ENCODE measurements around the gene GOLGB1. TPM values are rescaled to one million over a fixed set of nuclear protein-coding genes. Genes with fewer than 3 reads are reported as not detected.
"Not testable (repeated sequence)": the region's sequence is repeated elsewhere in the genome, so short reads cannot be mapped to it uniquely, and the experiment has no call there.

The GOLGB1 gene
- total RNA-seq, 1 donor from 2014 or later, result 35.3 TPM

DNA sequence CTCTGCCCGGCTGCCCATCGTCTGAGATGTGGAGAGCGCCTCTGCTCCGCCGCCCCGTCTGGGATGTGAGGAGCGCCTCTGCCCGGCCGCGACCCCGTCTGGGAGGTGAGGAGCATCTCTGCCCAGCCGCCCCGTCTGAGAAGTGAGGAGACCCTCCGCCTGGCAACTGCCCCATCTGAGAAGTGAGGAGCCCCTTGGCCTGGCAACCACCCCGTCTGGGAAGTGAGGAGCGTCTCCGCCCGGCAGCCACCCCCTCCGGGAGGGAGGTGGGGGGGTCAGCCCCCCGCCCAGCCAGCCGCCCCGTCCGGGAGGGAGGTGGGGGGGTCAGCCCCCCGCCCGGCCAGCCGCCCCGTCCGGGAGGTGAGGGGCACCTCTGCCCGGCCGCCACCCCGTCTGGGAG, 60.8 kb downstream of the GOLGB1 start:
- not testable (repeated sequence) for DNase-seq (ENCODE audit: low read depth in 2 of 2)

DNA sequence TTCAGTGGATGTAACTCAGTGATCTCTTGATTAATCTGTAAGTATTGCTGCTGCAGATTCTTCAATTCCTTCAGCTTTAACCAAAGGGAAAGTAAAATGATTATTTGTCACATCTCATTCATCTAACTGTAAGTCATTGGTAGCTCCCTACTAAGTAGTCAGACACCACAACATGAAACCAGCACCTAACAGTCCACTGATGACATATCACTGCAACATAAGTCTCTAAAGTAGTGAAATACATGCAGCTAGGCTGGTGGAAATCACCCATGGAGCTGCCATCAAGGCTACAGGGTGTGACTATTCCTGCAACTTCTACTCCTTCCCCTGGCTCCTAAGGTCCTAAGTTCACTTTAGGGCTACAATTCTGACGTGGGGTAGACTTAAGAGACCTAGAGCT, 67.7 kb downstream of the GOLGB1 start:
- DNase-seq (ENCODE audit: low read depth in 2 of 2), result no peak

DNA sequence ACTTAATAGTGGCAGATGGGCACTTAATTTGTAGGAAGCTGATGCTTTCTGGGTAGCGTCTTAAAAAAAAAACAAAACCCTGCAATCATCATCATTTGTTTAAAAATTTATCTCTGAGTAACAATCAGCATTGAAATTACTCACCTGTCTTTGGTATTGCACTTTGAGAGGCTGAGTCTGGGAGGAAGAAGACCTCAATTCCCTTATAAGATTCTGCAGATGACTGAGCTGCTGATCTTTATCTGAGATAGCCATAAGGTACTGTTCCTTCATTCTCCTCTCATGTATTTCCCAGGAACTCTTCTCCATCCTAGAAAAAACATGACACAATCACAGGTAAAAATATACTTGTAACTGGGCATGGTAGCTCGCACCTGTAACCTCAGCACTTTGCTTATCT, 72.4 kb downstream of the GOLGB1 start:
- DNase-seq (ENCODE audit: low read depth in 2 of 2), result no peak

DNA sequence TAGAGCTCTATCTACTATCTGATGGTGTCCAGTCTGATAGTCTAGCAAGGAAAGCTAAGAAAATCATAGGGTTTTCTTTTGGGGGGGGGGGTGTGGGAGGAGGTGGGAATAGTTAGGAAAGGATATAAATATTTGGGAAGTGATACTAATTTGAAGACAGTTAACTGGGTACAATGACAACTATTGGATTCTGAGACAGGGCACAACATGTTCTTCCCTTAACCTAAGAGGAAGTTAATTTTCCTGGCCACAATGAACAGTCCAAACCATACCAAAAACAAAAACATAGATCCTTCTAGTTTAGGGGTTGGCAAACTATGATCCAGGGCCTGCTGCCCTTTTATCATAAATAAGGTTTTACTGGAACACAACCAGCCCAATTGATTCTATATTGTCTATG, 78.9 kb downstream of the GOLGB1 start:
- no peak for DNase-seq (ENCODE audit: low read depth in 2 of 2)

DNA sequence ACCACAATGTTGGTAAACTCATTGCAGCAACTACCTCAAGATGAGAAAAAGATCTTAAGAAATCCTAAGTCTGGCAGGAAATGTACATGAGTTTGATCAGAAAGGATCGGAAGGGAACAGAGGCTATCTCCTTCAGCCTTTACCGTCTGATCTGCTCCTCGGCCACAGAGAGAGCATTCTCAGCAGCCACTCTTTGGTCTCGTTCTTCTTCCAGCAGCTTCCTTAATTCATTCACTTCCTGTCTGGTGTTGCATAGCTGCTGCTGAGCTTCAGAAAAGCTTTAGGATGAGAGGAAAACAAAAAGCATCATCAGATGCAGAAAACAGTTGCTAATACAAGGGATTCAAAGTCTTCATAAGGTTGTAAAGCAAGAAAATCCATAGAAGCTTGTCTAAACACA, 82.2 kb downstream of the GOLGB1 start:
- no peak for DNase-seq (ENCODE audit: low read depth in 2 of 2)

DNA sequence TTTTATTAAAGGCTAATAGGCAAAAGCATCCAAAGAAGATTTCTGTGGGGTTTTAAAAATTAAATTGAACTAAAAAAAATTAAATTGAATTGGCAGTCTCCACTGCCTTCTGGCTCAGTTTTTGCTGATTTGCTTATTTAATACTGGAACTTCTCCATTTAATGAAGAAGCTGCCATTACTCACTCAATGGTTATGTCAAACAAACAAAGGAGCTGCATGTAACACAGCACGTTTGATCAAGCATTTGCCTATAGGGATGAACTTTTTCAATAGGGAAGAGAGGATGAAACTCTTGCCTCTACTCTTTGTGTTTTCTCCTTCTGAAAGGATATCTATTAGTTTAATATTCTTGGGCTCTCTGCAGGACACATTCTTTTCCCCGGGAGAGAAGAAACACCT, 84.1 kb downstream of the GOLGB1 start:
- DNase-seq (ENCODE audit: low read depth in 2 of 2), result no peak

DNA sequence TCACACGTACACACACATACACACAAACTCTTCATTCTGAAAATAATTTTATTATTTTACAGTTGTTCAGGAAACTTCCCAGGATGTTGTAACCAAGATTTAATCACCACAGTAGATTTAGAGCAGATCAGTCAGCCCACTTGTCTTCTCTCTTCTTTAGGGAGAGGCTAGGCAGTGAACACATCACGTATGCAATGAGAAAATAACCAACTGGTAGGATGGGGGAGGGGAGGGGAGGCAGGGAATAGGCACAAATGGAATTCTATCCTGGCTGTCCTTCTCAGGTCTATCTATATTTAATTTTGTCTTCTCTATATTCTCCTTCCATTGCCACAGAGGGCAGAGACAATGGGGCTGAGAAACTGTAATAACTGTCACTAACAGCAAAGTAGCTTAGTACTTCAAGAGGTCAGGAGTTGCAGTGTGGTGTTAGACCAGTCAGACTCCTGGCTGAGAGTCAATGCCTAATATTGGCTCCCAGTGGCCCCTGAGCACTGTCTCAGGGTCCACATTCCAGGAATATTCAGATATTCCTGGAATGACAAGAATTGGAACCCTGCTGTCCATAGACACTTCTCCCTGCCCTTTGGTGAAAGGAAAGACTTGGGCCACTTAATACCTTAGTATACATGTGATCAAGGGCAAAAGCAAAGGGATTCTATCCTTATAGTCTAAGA, 86.2 kb downstream of the GOLGB1 start:
- DNase-seq (ENCODE audit: low read depth in 2 of 2), result no peak

DNA sequence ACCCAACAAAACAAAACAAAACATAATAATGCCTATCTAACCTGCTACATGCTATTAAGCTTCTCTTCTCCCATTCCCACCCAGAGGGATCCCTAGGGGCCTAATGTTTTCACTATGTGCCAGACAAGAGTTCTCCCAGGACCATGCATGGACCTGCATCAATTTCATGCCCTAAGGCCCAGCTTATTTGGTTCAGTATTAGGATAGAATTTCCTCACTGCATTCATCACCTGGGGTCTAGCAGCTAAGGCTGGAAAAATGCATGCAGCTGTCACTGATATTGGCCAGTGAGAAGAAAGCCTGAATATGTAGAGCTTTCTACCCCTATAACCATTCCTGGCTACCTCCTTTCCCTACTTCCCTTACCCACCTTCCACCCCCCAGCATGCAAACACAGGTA, 86.8 kb downstream of the GOLGB1 start:
- DNase-seq (ENCODE audit: low read depth in 2 of 2), result no peak

DNA sequence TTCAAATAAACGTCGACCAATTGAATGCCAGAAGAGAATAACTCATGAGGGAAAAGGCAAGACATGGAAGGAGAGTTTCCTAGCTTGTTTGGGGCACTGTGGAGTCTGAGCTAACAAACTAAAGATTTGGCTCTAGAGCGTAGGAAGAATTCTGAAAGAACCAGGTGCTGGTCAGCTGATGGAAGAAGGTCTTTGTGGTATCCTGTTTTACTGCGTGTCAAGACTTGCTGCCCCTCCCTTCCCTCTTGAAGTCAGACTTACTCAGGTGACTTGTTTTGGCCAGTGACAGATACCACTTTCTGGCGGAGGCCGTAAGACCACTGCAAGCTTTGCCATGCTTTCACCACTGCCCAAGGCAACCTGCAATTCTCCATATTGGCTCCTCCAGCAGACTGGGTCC, 88.2 kb downstream of the GOLGB1 start:
- no peak for DNase-seq (ENCODE audit: low read depth in 2 of 2)

DNA sequence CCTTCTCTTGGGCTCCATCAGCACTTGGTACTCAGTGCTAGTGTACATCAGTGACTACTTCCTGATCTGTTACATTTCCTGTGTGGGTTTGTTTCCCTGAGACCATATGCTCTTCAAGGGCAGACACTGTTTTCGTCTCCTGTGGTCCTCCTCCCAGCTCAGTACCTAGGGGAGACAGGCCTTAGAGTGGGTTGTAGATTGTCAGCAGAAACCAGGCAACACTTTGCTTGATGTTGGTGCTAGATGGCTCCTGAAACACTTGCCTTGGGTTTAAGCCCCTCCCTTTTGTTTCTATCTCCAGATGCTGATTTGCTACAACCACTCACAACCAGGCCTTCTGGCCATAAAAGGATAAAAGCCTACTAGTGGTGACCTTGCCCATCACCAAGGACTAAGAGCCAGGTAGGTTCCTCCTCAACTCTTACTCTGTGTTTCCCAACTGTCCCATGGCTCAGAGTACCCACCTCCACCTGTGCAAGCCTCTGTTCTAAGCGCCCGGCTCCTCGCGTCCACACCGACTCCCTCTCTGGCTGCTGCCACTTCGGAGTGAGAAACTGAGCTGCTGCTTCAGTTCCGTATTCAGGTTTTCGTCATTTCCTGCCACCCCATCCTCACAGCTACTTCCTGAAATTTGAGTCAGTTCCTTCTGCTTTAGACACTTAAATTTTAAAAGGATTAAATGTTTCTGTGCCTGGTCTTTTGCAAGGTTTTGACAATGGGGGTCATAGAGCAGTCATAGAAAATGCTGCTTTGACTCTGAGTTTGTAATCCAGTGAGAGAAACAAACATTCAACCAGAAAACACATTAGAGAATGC, 89.0 kb downstream of the GOLGB1 start, which contains the start of gene HCLS1:
Gene HCLS1, minus strand, starts transcription at position 548 of the 816 bp plus-strand sequence. CDS start 2,556 bp downstream, outside the sequence.
- DNase-seq (ENCODE audit: low read depth in 2 of 2), result peak; percentile 55 to 83

DNA sequence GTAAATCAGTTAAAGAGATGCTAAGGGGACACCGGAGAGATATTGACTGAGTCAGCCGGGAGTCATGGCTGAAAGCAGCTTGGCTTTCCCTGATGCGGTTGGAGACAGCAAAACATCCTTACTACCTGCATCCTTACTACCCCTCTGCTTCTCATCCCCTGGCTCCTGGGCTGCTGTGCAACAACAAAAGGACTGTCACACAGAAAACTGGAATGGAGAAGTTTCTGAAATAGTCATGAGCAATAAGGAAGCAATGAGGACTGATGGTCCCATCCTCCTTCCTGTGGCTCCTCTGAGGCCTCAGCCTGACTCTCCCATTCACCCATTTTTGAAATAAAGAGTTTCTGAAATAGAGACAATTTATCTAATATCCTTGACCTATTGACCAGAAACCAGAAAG, 90.0 kb downstream of the GOLGB1 start:
- DNase-seq (ENCODE audit: low read depth in 2 of 2), result no peak

DNA sequence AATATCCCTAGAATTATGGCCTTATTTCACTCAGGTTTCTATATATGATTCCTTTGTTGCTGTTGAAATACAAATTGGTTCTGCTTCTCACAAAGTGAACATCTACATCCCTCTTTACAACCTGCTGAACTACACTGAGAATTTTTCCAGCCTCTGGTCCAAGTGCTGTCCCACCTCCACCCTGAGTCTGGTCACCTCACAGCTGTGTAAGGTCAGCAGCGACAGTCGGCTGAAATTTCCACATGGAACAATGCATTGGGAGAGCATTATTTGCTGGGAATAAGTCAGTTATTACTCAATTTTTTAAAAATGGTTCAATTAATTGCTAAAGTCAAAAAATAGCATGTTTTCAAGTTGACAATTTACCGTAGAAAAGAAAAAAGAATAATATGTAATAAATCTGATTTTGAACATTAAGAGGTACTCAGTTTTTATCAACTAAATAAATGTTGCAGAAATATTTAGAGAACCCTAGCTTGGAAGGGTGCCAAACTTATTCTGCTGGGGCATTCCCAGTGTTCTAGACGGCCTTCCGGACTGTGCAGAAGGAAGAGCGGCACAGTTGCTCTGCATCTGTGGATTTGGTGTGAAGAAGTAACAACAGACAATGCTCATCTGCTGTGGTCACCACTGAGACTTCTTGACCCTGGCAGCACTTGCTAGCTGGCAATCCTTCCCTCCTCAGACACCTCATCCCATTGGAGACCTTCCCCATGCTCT, 90.7 kb downstream of the GOLGB1 start:
- DNase-seq (ENCODE audit: low read depth in 2 of 2), result peak in 1 of 2 donors; percentile 90

DNA sequence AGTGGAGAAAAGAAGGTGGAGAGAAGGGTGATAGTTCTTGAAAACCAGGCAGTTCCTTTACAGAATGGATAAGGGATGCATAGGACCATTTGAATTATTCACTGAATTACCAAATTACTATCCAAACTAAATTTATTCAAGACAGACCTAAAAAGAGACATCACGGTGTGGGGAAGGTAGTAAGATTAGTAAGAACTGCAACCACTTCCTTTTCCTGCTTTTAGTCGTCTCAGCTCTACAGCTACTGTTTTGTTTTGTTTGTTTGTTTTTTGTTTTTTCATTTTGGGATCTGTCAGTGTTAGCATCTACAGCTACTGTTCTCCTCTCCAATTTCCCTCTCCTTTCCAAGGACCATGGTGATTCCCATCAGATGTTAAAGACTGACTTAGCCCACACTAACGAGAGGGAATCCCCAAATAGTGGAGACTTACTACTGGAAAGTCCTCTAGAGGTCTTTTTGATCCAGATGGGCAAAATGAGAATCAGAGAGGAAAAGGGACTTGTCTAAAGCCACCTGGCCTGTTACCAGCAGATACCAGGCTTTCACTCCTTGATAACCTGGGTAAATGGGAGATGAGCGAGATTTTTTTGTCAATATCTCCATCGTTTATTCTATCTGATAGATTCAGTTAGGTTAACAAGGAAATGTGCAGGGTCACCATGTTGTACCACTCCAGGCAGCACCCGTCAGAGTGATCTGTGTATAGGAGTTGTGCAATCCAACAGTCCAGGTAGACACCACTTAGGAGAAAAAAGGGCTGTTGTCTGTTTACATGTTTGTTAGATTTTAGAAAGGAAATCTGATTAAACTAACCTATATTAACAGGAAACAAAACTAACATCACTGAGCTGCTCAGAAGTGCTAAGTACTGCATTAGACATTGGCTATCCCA, 94.8 kb downstream of the GOLGB1 start:
- no peak for DNase-seq (ENCODE audit: low read depth in 2 of 2)

DNA sequence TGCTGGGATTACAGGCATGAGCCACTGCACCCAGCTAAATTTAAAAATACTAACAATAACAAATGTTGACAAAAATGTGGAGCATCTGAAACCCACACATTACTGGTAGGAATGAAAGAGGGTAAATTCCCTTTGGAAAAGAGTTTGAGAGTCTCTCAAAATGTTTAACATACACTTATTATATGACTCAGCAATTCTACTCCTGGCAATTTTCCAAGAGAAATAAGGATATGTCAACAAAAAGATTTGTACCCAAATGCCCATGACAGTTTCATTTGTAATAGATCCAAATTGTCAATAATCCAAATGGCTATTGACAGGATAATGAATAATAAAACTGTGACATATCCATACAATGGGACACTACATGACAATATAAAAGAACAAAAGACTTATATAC, 97.9 kb downstream of the GOLGB1 start:
- DNase-seq (ENCODE audit: low read depth in 2 of 2), result peak; percentile 42 to 52

DNA sequence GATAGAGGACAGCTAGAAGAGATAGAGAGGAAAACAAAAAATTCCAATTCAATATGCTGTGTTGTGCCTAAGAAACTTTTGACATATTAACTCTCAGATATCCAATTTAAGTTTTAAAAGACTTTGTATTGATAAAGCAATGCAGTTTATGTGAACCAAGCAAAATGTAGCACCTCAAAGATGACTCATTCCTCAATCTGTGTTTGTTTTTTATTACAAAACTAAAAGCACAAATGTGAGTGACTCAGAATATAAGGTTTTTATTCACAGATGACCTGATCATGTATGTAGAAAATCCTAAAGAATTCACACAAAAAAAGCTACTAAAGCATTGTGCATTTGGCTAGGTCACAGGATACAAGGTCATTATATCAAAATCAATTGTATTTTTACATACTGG, 99.9 kb downstream of the GOLGB1 start:
- DNase-seq (ENCODE audit: low read depth in 2 of 2), result peak in 1 of 2 donors; percentile 26

DNA sequence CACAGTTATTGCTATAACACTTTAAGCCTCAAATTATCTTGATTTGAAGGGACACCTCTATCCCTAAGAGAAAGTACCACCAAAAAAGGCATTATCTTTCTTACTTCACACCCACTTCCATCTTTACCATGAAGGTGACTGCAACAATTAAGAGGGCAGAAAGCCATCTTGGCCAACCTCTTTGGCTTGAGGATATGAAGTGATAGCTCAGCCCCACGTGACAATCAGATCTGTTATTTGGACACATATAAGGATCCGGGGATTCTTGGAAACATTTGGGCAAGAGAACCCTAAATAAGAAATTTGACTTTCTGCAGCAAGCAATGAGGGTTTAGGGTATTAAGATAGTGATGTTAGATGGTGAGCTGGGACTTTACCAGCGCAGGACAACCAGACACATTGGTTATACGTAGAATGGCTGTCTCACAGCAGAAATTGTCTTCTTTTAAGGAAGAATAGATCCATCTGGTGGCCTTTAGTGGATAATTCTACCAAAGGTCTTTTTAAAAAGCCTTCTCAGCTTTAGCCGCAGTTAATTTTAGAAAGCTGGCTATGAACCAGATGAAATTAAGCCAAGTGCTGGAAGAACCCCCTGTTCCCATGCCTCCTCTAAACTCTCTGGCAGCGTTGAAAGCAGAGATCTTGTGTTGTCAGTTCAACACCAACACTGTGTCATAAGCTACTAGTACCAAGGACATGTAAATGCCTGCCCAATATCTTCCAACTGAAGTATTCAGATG, 101.2 kb downstream of the GOLGB1 start:
- peak in 1 of 2 donors; percentile 11 for DNase-seq (ENCODE audit: low read depth in 2 of 2)

DNA sequence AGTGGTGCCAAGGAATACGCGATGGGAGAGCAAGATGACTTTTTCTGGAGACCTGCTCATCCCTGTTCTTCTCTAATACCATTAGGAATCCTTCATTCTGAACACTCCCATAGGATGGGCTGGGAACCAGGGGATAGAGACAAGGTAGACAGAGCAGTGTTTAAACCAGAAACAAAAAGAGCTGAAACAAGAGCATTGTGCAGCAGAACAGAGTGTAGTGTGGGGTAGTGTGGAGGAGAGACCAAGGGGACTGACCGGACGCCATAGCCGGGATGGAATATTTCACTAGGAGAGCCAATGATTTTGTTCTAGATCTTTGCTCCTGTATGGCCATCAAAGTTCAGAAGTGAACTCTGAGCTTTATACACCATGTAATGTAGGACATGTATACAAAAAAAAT, 104.5 kb downstream of the GOLGB1 start:
- DNase-seq (ENCODE audit: low read depth in 2 of 2), result no peak

DNA sequence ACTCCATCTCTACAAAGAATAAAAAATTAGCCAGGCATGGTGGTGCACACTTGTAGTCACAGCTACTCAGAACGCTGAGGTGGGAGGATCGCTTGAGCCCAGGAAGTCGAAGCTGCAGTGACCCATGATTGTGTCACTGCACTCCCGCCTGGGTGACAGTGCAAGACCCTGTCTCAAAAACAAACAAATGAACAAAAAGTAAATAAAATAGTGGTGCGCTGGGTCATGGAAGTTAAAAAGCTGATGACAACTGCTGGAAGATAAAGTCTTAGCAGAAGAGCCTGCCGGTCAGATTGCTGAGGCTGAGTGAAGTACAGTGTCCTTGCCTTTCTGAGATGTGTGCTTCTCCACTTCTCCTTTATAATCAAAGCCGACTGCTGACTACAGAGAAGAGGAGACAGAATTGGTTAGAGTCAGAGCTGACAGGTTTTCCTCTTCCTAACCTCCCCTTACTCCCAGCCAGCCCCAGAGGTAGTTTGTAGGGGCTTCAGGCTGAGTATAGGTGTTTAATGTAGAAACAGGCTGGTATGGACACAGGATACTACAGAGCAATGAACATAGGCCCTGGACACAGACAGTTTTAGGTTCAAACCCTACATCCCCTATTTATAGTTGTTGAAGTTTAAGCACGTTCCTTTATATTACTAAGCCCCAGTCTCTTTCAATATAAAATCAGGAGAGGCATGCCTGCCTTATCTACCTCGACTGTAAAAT, 106.8 kb downstream of the GOLGB1 start:
- DNase-seq (ENCODE audit: low read depth in 2 of 2), result no peak

DNA sequence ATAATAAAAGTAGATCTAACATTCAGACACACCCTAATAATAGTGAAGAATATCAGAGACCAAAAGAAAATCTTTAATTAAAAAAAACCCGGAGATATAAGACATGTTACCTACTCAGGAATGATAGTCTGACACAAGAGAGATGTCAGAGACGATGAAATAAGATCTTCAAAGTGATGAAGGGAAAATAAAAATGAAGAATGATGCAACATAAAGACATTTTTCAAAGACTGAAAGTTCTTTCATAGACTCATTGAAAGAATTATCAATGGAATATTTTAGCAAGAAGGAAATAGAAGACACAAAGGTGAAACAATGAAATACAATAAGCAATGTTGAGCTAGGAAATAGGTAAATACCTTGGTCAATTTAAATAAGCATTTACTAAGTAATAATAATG, 108.4 kb downstream of the GOLGB1 start:
- no peak for DNase-seq (ENCODE audit: low read depth in 2 of 2)

DNA sequence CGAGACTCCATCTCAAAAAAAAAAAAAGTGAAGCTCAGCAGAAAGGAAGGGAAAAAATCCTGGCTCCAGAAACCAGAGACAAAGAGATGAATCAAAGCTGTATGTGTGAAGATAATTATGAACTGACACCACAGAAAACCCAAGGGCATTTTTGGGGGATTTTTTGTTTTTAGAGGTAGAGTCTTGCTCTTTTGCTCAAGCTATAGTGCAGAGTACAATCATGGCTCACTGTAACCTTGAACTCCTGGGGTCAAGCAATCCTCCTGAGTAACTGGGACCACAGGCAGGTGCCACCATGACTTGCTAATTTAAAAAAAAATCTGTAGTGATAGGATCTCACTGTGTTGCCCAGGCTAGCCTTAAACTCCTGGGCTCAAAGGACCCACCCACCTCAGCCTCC, 111.6 kb downstream of the GOLGB1 start:
- DNase-seq (ENCODE audit: low read depth in 2 of 2), result no peak
